Mesenteric fat pad (tissue), 1 donor: ENCODE results near the gene RIMS1. TPM values are rescaled to one million over a fixed set of nuclear protein-coding genes. Genes with fewer than 3 reads are reported as not detected.
"Not testable (repeated sequence)": the region's sequence is repeated elsewhere in the genome, so short reads cannot be mapped to it uniquely, and the experiment has no call there.

ENCODE experiments used
- DNase-seq: peaks from one replicate; pipeline ENCODE4 v3.0.0-alpha.2; 2020; ENCODE audit warnings: low spot score
- total RNA-seq: library from RNA; stranded (reverse); fragmentation: NEBNext Ultra II Directional; extraction: Animal tissue kit (Norgen Biotek cat#: 25700); gene quantifications from one replicate; pipeline ENCODE4 v1.2.1, GENCODE V29; 2021
- donor health status: DM: yes; HTN: yes; CAD: no.

RIMS1 gene
- total RNA-seq, 1 donor from 2014 or later, result 2.1 TPM

DNA sequence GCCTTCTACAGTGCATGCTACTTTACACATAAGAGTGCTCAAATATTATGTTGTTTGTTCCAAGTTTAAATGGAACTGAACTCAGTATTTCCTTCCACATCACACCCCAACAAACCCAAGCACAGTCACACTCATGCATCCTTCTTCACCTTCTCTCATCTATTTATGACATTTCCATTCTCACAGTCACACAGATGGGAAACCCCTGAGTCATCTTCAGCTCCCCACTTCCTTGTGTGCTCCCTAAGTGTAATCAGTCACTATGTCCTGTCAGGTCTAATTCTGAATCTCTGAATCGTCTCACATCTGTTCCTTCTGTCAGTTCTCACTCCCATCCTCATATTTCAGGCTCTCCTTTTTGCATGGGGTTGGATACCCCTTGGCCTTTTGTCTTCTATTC is 96.0 kb downstream of the RIMS1 start:
- no peak for DNase-seq

DNA sequence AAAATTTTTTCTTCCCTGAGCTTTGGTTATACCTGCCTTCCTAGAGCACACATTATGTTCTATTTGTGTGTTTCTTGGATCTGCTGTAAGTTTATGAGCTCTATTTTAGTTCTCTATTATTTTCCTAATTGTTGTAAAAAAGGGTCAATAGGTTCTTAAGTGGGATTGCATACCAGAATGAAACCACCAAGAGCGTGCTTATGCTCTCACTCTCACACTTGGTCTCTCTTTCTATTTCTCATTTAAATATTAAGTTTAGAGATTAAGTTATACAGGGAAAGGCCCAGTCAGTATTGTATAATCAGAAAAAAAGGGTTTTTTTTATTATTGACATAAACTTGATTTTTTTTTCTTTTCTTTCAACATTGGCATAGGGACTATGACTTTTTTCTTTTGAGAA is 96.8 kb downstream of the RIMS1 start:
- DNase-seq, result no peak

DNA sequence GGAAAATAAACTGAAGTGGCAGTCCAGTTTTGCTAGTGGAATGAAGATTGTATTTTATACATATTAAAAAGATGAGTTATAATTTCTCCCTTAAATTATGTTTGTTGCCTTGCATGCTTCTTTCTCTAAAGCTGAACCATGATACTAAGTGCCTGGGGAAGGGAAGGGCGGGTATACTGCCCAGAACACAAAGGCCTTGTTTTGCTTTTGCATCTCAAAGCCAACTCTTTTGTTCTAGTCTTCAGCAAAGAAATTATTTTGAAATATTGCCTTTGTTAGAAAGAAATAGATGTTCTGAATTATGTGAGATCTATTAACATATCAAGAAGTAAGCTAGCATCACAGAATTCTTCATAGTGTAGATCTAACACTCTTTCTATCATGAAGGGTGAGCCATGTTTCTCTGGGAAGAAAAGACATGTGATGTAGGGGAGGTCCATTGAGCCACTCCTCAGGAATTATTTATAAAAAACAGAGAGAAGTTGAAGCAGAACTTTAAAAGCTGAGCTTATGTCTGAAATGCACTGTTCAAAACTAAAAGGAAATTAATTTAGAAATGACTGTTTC is 108.4 kb downstream of the RIMS1 start:
- no peak for DNase-seq

DNA sequence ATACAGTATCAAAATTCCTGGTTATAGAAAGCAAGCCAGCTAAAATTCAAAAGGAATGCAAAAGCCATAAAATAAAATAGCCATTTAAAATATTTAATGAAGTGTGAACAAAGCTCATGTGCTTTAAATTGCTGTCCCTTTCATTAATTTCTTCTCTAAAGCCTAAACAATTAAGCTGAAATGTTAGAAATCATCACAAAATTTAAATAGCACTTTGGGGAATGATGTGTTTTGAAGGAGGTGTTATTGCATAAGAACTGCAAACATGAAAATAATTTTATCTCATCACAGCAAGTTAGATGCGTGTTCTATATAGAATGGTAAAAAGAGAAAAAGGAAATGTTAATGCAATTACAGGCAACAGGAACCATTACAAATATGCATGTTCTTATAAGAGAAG is 111.0 kb downstream of the RIMS1 start:
- no peak for DNase-seq

DNA sequence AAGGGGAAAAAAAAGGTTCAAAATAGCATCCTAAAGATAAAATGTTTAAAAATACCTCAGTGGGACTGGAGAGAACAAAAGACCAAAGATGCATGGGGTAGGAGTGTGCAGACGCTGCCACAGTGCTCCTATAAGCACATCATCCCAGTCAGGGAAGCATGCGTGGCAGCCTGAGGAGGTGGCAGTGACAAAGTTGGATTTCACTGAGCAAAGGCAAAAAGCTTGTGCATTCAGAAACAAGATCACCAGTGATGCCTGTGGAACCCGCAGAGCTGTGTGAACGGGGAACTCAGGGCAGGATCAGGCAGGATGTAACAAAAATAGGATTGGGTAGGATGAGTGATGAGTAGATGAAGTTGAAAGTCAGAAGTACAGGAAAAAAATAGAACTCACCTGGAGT is 116.1 kb downstream of the RIMS1 start:
- DNase-seq, result no peak

DNA sequence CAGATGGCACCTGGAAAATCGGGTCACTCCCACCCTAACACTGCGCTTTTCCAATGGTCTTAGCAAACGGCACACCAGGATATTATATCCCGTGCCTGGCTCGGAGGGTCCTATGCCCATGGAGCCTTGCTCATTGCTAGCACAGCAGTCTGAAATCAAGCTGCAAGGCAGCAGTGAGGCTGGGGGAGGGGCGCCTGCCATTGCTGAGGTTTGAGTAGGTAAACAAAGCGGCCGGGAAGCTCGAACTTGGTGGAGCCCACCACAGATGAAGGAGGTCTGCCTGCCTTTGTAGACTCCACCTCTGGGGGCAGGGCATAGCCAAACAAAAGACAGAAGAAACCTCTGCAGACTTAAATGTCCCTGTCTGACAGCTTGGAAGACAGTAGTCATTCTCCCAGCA is 120.2 kb downstream of the RIMS1 start:
- not testable (repeated sequence) for DNase-seq

DNA sequence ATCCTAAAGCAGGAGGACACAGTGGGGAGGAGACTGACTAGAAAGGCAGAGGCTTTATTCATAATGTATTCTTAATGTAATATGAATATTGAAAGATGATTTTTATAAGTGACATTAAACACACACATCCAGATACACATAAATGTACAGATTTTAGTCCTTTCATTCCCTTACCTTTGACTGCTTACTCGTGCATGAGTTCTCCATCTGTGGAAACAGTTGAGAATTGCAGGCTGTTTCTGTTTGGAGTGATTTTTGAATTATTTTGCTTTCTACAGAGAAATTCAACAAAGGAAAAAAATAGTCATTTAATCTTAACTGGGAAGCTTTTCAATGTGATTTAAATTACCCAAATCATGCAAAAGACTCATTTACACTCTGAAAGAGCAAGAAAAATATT is 136.5 kb downstream of the RIMS1 start:
- no peak for DNase-seq

DNA sequence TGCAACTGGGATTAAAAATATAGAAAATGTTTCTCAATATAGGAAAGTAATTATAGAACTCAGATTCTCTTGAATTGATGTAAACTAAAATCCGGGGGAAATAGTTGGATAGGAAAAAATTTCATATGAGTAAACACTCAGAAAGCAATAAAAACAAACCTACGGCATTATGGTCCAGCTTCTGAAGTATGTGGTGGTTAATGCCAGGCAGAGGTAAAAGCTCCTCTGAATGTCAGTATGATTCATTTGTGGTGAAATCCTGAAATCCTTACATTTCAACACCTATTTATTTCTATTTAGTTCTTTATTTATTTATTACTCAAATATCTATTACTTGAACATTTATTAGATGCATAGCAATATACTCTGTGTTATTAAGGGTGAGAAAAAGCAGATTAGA is 145.1 kb downstream of the RIMS1 start:
- no peak for DNase-seq

DNA sequence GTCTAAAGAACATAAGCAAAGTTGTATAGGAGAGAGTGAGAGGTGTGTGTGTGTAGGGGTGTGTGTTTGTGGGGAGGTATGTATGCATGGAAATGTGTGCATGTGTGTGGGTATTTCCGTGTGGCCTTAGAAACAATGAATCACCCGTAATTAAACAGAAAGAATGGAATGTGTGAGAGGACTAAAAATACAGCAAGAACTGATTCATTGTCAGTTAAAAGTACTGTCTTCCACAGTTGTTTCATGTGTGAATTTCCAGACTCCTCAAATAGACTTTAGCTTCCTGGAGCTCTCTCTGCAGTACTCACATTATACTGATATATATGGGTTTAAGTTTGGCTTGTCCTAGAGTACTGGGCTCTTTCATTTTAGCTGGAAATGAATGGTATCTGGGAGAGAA is 145.7 kb downstream of the RIMS1 start:
- DNase-seq, result no peak

DNA sequence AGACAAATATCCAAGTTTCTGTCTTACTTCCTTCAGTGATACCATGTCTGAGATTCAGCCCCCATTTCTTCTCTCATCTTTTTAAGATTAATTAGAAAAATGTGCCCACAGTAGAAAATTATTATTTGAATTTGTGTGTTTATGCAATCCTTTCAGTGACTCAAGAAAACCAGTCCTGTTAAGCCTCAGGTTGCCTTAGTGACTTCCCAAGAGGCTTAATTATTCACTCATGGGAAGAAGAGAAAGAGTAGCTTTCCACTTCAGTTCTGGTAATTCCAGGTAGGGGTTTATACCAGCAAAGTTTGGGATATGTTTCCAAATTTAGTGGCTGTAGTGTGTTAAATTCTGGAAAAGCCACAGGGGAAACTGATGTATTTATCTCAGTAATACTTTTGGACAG is 149.1 kb downstream of the RIMS1 start:
- no peak for DNase-seq

DNA sequence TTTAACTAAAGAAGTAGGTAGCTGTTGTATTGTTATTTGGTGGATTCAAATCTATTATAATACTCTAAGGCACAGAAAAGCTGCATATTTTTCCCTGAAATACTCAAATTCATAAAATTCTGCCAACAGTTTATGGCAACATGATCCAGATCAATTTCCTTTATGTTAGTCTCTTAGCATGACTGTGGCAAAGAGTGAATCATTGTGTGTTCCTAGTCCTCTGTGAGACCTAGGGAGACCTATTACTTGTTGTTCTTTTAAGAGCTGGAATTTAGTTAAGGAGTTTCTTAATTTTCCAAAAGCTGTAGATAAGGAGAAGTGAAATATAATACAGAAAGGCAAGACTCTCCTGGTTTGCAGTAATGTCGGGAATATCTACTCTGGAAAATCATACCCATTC is 149.6 kb downstream of the RIMS1 start:
- DNase-seq, result no peak

DNA sequence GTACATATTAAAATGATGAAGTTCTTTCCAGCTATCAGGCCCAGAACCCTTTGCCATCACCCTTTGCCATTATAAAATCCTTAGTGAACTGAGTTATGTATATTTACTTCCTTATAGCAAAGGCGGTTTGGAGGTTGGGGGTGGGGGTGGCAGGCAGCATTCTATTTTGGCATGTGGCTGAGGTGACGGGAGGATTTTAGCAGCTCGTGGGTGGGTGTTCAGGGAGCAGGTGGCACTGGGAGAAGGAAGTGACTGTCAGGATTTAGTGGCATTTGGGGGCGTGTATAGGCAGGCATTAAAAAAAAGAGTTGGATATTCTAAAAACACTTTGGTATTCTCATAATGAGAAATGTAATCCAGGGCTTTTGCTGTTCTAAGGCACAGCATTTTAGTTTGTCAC is 150.7 kb downstream of the RIMS1 start:
- DNase-seq, result no peak

DNA sequence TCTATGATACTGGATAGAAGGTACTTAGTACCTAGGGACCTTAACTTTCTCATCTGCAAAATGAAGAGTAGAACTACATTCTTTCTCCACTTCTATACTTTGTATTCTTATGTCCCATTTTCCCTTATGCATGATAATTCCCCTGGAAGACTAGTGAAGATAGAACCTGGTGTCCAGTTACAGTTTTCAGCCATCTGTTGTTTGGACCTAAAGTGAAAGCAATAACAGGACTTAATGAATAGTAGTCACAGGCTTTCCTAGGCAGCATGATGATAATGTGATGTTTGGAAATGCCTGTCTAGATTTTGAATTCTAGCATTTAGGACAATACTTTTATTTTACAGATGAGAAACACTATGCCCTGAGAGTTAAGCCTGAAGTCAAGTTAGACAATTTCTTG is 153.8 kb downstream of the RIMS1 start:
- no peak for DNase-seq

DNA sequence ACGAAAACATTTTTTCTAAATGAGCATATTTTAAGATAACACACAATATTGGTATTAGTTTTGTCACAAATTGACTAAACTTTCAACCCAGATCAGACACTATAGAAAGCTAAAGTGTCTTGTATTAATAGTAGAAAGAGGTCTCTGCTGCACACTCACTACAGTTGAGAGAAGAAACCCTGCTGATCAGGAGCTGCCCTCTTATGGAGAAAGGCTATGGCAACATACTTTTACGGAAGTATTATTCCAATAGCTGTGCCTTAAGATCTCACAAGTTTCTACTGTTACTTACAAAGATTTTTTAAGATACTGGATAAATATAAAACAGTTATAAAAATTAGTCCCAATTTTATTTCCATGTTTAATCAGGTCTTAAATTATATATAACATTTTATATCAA is 155.7 kb downstream of the RIMS1 start:
- no peak for DNase-seq

DNA sequence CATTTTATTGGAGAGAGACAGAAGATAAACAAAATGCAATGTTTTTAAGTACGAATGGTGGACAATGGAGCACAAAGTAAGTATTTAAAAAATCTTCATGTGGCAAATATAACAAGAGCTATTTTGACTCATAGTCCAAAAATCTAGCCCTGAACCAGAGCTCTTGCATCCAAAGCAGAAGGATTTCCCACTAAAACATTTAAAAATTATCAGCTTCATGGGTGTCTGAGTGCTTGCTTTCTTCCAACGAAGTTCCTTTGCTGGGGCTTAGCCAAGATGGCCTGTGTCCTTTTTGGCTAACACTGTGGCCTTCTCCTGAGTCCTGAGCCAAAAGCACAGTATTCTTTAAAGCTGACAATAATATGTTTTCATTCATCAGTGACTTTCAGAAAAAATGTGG is 161.7 kb downstream of the RIMS1 start:
- no peak for DNase-seq

DNA sequence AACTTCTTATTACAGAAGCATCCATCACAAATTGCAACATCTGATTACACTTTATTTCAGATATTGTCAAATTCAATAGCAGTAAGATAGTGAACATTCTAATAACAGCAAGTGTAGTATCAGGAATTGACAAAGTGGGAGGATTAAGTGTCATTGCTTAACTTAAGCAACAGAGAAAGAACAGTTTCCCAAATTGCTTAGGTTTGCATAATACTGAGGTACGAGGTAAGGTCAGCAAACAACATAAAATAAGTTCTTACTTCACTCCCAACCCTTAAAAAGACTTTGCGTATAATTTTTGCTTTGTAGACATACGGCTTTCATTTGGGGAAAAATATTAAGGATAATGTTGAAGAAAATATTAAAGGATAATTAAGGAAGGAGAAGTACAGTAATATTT is 163.0 kb downstream of the RIMS1 start:
- no peak for DNase-seq

DNA sequence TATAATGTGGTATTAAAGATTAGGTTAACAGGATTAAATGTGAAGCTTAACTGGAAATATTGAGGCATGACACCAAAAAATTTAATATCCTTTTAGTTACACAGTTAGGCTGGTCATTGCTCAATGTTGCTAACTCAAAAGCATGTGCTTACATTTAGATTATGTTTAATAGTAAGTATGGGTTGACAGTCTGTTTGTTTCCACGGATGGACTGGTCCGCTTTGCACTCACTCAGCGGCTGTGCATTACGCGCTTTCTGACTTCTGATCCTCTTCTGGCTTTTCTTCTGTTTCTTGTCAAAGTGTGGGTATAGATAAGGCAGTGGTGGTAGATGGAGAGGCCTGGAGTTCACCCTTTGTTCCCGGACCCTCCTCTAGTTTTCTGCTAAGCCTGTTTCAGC is 174.9 kb downstream of the RIMS1 start:
- no peak for DNase-seq

DNA sequence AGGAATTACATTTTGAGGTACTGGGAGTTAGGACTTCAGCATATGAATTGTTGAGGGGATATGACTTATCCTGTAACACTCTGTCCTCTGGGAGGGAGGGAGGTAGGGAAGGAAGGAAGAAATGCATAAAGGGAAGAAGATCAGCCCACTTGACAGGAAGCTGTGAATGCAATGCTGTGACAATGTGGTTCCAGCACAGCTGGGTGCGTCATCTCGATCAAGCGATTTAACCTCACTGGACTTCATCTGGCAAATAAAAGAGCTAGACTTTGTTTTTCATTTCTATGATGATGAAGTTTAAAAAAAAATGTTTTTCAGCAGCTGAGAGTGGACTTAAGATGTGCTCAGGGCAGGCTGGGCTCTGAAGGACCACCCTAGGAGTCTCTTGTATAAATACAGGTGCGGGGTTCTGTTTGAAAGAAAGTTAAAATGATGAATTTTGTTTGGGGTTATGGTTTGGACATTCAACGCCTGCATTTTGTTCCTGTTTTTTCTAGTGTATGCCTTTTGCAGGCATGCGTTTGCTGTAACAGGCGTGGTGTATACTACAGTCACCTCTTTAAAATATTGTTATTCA is 178.1 kb downstream of the RIMS1 start:
- no peak for DNase-seq

DNA sequence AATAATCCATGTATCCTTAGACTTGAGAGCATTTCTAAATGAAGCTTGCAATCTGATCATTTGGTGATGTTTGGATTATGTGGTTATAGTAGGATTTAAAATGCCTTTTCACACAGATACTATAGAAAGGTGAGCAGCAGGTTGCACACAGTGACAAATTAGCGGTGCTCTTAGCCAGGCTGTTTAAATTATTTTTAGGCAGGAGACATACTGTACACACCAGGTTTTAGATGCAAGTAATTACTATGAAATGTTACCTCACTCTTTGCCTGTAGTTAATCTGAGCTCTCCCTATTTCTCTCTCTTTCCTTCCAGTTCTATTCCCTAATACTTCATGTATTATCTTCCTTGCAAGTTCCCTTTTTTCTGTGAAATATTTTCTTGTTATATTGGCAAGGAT is 191.7 kb downstream of the RIMS1 start:
- no peak for DNase-seq

DNA sequence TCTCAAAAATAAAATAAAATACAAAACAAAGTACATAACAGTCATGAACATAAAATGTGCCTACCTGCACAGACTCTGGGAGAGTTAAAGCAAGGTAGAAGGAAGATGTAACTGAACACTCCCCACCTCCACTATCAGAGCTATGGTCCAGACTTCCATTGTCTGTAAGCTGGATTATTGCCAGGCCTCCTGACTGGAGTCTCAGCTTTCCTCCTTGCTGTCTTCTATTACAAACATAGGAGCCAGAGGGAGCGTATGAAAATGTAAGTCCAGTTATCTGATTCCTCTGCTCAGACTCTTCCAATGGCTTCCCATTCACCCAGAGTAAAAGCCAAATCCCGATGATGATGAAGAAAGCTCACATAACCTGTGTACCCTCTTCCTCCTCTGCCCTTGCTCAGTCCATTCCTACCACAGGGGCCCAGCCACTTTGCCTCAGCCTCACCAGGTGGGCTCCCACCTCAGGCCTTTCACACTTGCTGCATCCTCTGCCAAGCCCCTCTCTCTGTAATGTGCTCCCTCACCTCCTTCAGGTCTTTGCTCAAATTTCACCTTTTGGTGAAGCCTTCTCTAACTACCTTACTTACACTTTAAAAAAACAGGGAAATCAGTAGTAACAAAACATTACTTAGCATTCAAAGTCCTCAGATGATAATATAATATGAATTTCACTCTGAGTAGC is 194.1 kb downstream of the RIMS1 start:
- DNase-seq, result no peak

DNA sequence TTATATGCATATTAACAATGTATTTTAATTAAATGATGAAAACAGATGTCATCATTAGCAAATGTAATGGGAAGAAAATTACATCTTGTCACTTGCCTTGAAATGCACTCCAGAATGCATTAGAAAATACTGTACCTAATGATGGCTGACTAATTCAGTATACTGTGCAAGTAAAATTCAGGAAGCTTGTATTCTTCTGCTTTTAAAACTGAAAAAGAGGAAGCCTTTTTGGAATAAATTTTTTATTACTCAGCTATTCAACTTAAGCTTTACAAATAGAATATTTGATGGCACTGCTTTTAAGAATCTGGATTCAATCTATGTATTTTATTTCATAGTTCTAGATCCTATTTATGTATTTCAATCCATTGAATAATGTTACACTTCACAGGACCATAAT is 195.5 kb downstream of the RIMS1 start:
- no peak for DNase-seq

DNA sequence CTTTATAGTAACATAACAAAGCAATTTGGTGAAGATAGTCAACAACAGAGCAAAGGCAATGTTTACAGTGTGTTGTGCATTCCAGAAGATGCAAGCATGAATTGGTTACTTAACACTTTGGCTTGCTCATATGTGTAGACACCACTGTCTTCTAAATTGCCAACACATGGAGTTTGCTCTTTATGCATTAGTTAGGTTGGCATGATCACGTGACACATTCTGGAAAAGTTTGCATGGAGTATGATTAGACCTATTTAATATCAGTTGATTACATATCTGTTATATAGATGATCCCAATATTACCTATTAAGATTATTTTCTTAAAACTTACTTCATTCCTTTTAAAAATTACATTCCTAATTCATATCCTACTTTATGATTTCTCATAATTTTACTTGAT is 197.6 kb downstream of the RIMS1 start:
- DNase-seq, result no peak

DNA sequence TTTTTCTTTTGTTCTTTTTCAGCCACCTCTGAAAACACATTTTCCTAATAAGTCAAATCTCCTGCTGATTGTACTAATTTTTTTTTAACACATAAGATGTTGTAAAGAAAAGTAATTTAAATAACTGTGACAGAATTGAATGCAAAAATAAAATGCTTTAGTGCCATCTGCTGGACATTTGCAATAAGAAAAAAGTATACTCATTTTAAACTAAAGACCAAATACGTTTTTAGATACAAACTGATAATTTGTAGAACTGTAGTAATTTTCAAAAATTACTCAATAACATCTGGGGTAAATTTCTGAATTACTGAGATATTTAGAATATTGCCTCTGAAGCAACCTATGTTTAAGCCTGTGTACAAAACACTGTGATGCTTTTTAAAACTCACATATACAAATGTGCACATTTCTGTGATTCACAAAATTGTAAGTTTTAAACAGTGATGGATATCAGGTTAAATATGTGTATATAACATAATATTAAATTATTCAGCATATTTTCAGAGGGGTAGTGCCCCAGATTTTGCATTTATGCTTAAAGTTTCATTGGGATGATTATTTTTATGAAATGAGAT is 198.7 kb downstream of the RIMS1 start:
- no peak for DNase-seq
